KMS-11 (cell line): ENCODE data around the gene IZUMO4.

Experiments used
- H2AFZ ChIP-seq: fragments of 200-600 bp; sonication (generic); 2 replicates; pipeline ENCODE4 v1.6.1; 2016; ENCODE audit warnings: antibody characterized with exemption, mixed run types, low read depth
- H3K27ac ChIP-seq: fragments of 200-600 bp; sonication (generic); 2 replicates; pipeline ENCODE4 v1.6.1; 2016; ENCODE audit warnings: mild to moderate bottlenecking, mixed run types
- H3K27me3 ChIP-seq: fragments of 200-600 bp; sonication (generic); 2 replicates; pipeline ENCODE4 v1.6.1; 2017; ENCODE audit warnings: mild to moderate bottlenecking, low read depth, mixed run types, moderate library complexity; ENCODE audit not compliant: insufficient read depth
- H3K36me3 ChIP-seq: fragments of 200-600 bp; sonication (generic); 2 replicates; pipeline ENCODE4 v1.6.1; 2017; ENCODE audit warnings: mild to moderate bottlenecking, mixed run types; ENCODE audit not compliant: insufficient read depth
- H3K4me1 ChIP-seq: fragments of 200-600 bp; sonication (generic); 2 replicates; pipeline ENCODE4 v1.6.1; 2016; ENCODE audit warnings: mild to moderate bottlenecking, low read depth, mixed run types; ENCODE audit not compliant: poor library complexity, severe bottlenecking
- H3K4me2 ChIP-seq: fragments of 200-600 bp; sonication (generic); 2 replicates; pipeline ENCODE4 v1.7.0; 2016; ENCODE audit warnings: mild to moderate bottlenecking, mixed run types
- H3K4me3 ChIP-seq: fragments of 200-600 bp; sonication (generic); IDR thresholded peaks from 2 replicates; pipeline ENCODE4 v1.6.1; 2017; ENCODE audit warnings: low read depth, low read length, mixed read lengths; ENCODE audit not compliant: insufficient read depth
- H3K79me2 ChIP-seq: fragments of 200-600 bp; sonication (generic); 2 replicates; pipeline ENCODE4 v1.6.1; 2016; ENCODE audit warnings: low read depth, mixed run types; ENCODE audit not compliant: insufficient read depth
- H3K9ac ChIP-seq: fragments of 200-600 bp; sonication (generic); 2 replicates; pipeline ENCODE4 v1.6.1; 2016; ENCODE audit warnings: mild to moderate bottlenecking, mixed run types
- H4K20me1 ChIP-seq: fragments of 200-600 bp; sonication (generic); 2 replicates; pipeline ENCODE4 v1.6.1; 2016; ENCODE audit warnings: mild to moderate bottlenecking, mixed run types; ENCODE audit not compliant: insufficient read depth
- TF ChIP-seq, protein P1 (sequence below): fragments of 200-600 bp; sonication (generic); conservative IDR thresholded peaks from 2 replicates; pipeline ENCODE4 v1.6.1; 2017; ENCODE audit warnings: low read depth, mild to moderate bottlenecking, antibody characterized with exemption, low read length, moderate library complexity, mixed read lengths

The IZUMO4 gene

GRCh38 chr19:2132191-2132590, 35.5 kb downstream of the IZUMO4 start:
- Histone ChIP-seq H3K27ac (no peak overlapping the region), H3K36me3 (no peaks in the 10 kb centered on the region), H2AFZ (no peak overlapping the region), H3K27me3 (no peaks in the 10 kb centered on the region), H3K79me2 (no peaks in the 10 kb centered on the region; the same call in 1 of the 2 replicates), H3K4me2 (no peak overlapping the region), H3K4me1 (no peaks in the 10 kb centered on the region), H3K4me3 (no peak overlapping the region), H4K20me1 (no peaks in the 10 kb centered on the region), H3K9ac (no peak overlapping the region)
- TF ChIP-seq, protein P1, sequence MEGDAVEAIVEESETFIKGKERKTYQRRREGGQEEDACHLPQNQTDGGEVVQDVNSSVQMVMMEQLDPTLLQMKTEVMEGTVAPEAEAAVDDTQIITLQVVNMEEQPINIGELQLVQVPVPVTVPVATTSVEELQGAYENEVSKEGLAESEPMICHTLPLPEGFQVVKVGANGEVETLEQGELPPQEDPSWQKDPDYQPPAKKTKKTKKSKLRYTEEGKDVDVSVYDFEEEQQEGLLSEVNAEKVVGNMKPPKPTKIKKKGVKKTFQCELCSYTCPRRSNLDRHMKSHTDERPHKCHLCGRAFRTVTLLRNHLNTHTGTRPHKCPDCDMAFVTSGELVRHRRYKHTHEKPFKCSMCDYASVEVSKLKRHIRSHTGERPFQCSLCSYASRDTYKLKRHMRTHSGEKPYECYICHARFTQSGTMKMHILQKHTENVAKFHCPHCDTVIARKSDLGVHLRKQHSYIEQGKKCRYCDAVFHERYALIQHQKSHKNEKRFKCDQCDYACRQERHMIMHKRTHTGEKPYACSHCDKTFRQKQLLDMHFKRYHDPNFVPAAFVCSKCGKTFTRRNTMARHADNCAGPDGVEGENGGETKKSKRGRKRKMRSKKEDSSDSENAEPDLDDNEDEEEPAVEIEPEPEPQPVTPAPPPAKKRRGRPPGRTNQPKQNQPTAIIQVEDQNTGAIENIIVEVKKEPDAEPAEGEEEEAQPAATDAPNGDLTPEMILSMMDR = no peak

DNA sequence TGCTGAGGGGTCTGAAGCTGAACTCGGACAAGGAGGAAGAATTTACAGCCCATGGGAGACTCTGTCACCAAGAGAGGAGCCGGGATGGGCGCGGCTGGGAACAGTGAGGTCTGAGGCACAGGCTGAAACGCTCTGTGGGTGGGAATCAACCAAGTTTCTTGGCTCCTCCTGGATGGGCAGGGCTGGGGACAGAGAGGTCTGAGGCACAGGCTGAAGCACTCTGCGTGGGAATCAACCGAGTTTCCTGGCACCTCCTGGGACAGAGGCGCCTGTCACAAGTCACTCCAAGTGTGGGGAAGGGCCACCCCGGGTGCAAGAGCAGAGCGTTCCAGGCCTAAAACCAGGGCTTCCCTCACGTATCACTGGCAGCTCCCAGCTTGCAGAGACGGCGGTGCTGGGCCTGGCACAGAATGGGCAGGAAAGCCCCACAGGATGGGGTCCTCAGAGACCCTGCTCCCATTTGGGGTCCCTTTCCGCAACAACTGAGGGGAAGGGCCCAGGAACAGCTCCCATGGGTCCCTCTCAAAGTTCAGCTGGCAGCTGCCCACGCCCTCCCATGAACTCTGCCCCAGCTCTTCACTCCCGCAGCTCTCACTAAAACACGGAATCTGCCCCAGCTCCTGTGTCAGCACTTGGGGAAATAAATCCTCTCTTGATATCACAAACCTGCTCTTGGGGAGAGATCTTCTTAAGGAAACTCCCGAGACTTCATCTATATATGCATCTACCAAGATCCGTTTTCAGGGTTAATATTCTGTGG, 36.2 kb downstream of the IZUMO4 start:
- Histone ChIP-seq H2AFZ (no peak overlapping the region), H4K20me1 (no peaks in the 10 kb centered on the region), H3K27ac (no peak overlapping the region), H3K36me3 (no peaks in the 10 kb centered on the region), H3K9ac (no peak overlapping the region), H3K4me1 (no peaks in the 10 kb centered on the region), H3K4me2 (no peak overlapping the region), H3K79me2 (no peaks in the 10 kb centered on the region; the same call in 1 of the 2 replicates), H3K27me3 (no peaks in the 10 kb centered on the region), H3K4me3 (no peak overlapping the region)
- TF ChIP-seq, protein P1 = no peak

DNA sequence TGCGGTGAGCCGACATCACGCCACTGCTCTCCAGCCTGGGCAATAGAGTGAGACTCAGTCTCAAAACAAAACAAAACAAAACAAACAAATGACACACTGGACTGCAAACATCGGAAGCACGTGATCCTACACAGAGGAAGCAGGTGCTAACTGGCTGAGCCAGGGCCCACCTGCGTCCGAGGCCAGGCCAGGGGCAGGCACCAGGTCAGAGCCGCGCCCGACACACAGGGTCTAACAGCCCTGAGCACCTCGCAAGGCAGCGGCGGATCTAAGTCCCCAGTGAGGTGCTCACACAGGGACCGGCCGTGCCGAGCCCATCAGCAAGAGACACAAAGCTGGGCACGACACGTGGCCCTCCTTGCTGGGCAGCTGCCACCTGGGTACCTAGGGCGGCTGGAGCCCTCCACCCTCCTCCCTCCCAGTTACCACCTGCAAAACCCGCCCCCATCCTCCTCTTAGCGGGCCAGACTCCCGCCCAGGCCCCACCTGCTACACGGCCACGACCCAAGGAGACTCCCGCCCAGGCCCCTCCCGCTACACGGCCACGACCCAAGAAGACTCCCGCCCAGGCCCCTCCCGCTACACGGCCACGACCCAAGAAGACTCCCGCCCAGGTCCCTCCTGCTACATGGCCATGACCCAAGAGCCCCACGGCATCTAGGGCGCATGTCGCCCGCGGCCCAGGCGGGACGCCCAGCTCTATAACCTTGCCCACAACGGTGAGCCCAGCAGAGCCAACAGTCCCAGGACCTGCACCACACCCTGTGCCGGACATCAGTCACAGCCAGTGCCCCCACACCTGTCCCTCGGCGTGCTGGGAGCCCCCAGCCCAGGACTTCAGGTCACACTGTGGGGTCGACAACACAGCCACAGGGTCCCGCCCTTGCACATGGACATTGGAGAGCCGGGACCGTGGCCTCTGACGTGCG, 39.0 kb downstream of the IZUMO4 start:
- Histone ChIP-seq H3K79me2 (peaks cover 1% of the 10 kb centered on the region; the same call in 1 of the 2 replicates), H4K20me1 (no peaks in the 10 kb centered on the region), H2AFZ (no peak overlapping the region), H3K4me2 (no peak overlapping the region), H3K9ac (no peak overlapping the region), H3K36me3 (no peaks in the 10 kb centered on the region), H3K4me1 (no peaks in the 10 kb centered on the region), H3K4me3 (no peak overlapping the region), H3K27ac (no peak overlapping the region), H3K27me3 (no peaks in the 10 kb centered on the region)
- TF ChIP-seq, protein P1 = no peak

DNA sequence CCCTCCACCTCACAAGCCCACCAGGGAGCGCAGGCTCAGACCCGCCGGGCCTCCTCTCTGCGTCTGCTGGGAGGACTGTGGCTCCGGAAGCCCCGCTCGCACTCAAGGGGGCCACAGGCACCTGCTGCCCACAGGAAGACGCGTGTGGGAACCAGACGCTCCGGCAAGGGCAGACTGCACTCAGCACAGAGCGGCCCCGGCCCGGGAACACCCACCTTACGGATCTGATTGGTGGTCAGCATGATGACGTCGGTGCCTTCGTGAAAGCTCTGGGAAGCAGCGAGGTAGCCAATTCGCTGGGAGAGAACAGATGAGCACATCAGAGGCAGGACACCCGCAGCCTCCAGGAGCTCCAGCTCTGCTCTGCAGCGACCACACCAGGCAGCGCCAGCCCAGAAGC, 40.1 kb downstream of the IZUMO4 start:
- no peak overlapping the region for H2AFZ ChIP-seq
- H4K20me1 ChIP-seq = no peaks in the 10 kb centered on the region
- no peaks in the 10 kb centered on the region for H3K4me1 ChIP-seq
- H3K4me3 ChIP-seq = no peak overlapping the region
- H3K27me3 ChIP-seq = no peaks in the 10 kb centered on the region
- H3K36me3 ChIP-seq = no peaks in the 10 kb centered on the region
- peaks cover 11% of the 10 kb centered on the region; the same call in 1 of the 2 replicates for H3K79me2 ChIP-seq
- no peak overlapping the region for H3K27ac ChIP-seq
- H3K9ac ChIP-seq = no peak overlapping the region
- TF ChIP-seq, protein P1 = no peak
- no peak overlapping the region for H3K4me2 ChIP-seq
